ENCODE measurements around the gene AK2. TPM values are rescaled to one million over a fixed set of nuclear protein-coding genes. Genes with fewer than 3 reads are reported as not detected.
A peak's percentile ranks its signal among the peaks of the same experiment; 100 is the strongest.

Gene AK2
- total RNA-seq, 1 donor from 2014 or later: 126 TPM

GRCh38 chr1:32988665-32989064 is 48.0 kb downstream of the AK2 start:
- no peaks in the 10 kb centered on the region for H3K36me3 Mint-ChIP-seq (ENCODE audit: low read depth, unreplicated experiment)
- peak overlapping the region; percentile 17 for H3K4me3 Mint-ChIP-seq (ENCODE audit: unreplicated experiment)
- peak overlapping the region; percentile 25 for H3K4me3 ChIP-seq (ENCODE audit: insufficient read depth, low read depth, low read length)
- H4K20me1 ChIP-seq (ENCODE audit: insufficient read depth, low read length): peaks cover 2% of the 10 kb centered on the region
- no peaks in the 10 kb centered on the region for H3K9me3 ChIP-seq (ENCODE audit: insufficient read depth, low read depth, low read length)
- peaks cover 44% of the 10 kb centered on the region for H3K4me1 ChIP-seq (ENCODE audit: insufficient read depth, low read length)
- H3K27me3 ChIP-seq (ENCODE audit: insufficient read depth, low read length): no peaks in the 10 kb centered on the region
- no peaks in the 10 kb centered on the region for H3K9me3 Mint-ChIP-seq (ENCODE audit: unreplicated experiment)
- H3K79me2 ChIP-seq (ENCODE audit: insufficient read depth, low read length): no peaks in the 10 kb centered on the region
- TF ChIP-seq CTCF (IDR thresholded peaks at IDR 0.05; ENCODE audit: insufficient read depth, low read depth, low read length) (no peak), EZH2 (IDR thresholded peaks at IDR 0.05; ENCODE audit: insufficient read depth, low read length) (no peak)
- no peaks in the 10 kb centered on the region for H3K27me3 Mint-ChIP-seq (ENCODE audit: low read depth, unreplicated experiment)
- DNase-seq (ENCODE audit: low read depth) (peak; percentile 95), FAIRE-seq (no peak)
- peak overlapping the region; percentile 92 for H3K27ac Mint-ChIP-seq (ENCODE audit: unreplicated experiment)
- no peak overlapping the region for H2AFZ ChIP-seq (ENCODE audit: low read depth, low read length)
- H3K9ac ChIP-seq (ENCODE audit: low read length): peak overlapping the region; percentile 80
- peak overlapping the region; percentile 79 for H3K4me2 ChIP-seq (ENCODE audit: low read length)
- no peaks in the 10 kb centered on the region for H3K36me3 ChIP-seq (ENCODE audit: insufficient read depth, low read length)
- peaks cover 38% of the 10 kb centered on the region for H3K4me1 Mint-ChIP-seq (ENCODE audit: low read depth, unreplicated experiment)
- peak overlapping the region; percentile 95 for H3K27ac ChIP-seq (ENCODE audit: low read depth, low read length)

DNA sequence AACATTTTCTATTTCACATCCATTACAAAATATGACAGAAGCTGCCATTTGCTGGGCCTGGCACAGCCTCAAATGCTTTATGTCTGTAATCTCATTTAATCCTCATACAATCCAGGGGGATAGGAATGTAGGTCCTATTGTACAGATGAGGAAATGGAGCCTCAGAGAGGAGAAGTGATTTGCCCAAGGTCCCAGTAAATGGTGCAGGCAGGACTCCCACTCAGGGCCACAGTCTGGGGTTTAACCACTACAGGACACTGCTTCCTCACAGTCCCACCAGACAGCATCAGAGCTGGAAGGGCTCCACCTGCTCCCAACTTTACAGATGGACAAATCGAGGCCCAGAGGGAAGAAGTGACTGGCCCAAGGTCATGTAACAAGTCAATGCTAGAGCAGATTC is 51.5 kb downstream of the AK2 start:
- Histone ChIP-seq H3K4me1 (ENCODE audit: insufficient read depth, low read length) (peaks cover 29% of the 10 kb centered on the region), H3K9ac (ENCODE audit: low read length) (no peak overlapping the region), H3K4me2 (ENCODE audit: low read length) (no peak overlapping the region), H3K4me3 (ENCODE audit: insufficient read depth, low read depth, low read length) (no peak overlapping the region), H2AFZ (ENCODE audit: low read depth, low read length) (no peak overlapping the region), H3K27me3 (ENCODE audit: insufficient read depth, low read length) (no peaks in the 10 kb centered on the region), H3K27ac (ENCODE audit: low read depth, low read length) (no peak overlapping the region), H3K9me3 (ENCODE audit: insufficient read depth, low read depth, low read length) (no peaks in the 10 kb centered on the region), H3K36me3 (ENCODE audit: insufficient read depth, low read length) (no peaks in the 10 kb centered on the region), H3K79me2 (ENCODE audit: insufficient read depth, low read length) (no peaks in the 10 kb centered on the region), H4K20me1 (ENCODE audit: insufficient read depth, low read length) (peaks cover 2% of the 10 kb centered on the region)
- H3K4me1 Mint-ChIP-seq (ENCODE audit: low read depth, unreplicated experiment): peaks cover 24% of the 10 kb centered on the region
- FAIRE-seq (no peak), DNase-seq (ENCODE audit: low read depth) (no peak)
- no peak overlapping the region for H3K4me3 Mint-ChIP-seq (ENCODE audit: unreplicated experiment)
- peaks cover 1% of the 10 kb centered on the region for H3K36me3 Mint-ChIP-seq (ENCODE audit: low read depth, unreplicated experiment)
- no peak for TF ChIP-seq EZH2 (IDR thresholded peaks at IDR 0.05; ENCODE audit: insufficient read depth, low read length)
- TF ChIP-seq CTCF (IDR thresholded peaks at IDR 0.05; ENCODE audit: insufficient read depth, low read depth, low read length): no peak
- no peak overlapping the region for H3K27ac Mint-ChIP-seq (ENCODE audit: unreplicated experiment)
- no peaks in the 10 kb centered on the region for H3K9me3 Mint-ChIP-seq (ENCODE audit: unreplicated experiment)
- no peaks in the 10 kb centered on the region for H3K27me3 Mint-ChIP-seq (ENCODE audit: low read depth, unreplicated experiment)

GRCh38 chr1:32984455-32985171 is 52.1 kb downstream of the AK2 start:
- Mint-ChIP-seq H3K27me3 (ENCODE audit: low read depth, unreplicated experiment) (no peaks in the 10 kb centered on the region), H3K9me3 (ENCODE audit: unreplicated experiment) (no peaks in the 10 kb centered on the region), H3K4me1 (ENCODE audit: low read depth, unreplicated experiment) (peaks cover 19% of the 10 kb centered on the region), H3K27ac (ENCODE audit: unreplicated experiment) (no peak overlapping the region), H3K4me3 (ENCODE audit: unreplicated experiment) (no peak overlapping the region), H3K36me3 (ENCODE audit: low read depth, unreplicated experiment) (peaks cover 1% of the 10 kb centered on the region)
- FAIRE-seq: no peak
- no peak for TF ChIP-seq CTCF (IDR thresholded peaks at IDR 0.05; ENCODE audit: insufficient read depth, low read depth, low read length)
- no peak for TF ChIP-seq EZH2 (IDR thresholded peaks at IDR 0.05; ENCODE audit: insufficient read depth, low read length)
- no peak overlapping the region for H3K4me2 ChIP-seq (ENCODE audit: low read length)
- peaks cover 2% of the 10 kb centered on the region for H4K20me1 ChIP-seq (ENCODE audit: insufficient read depth, low read length)
- DNase-seq (ENCODE audit: low read depth): no peak
- H3K9ac ChIP-seq (ENCODE audit: low read length): no peak overlapping the region
- no peak overlapping the region for H3K4me3 ChIP-seq (ENCODE audit: insufficient read depth, low read depth, low read length)
- no peaks in the 10 kb centered on the region for H3K79me2 ChIP-seq (ENCODE audit: insufficient read depth, low read length)
- H3K27me3 ChIP-seq (ENCODE audit: insufficient read depth, low read length): no peaks in the 10 kb centered on the region
- no peaks in the 10 kb centered on the region for H3K9me3 ChIP-seq (ENCODE audit: insufficient read depth, low read depth, low read length)
- H2AFZ ChIP-seq (ENCODE audit: low read depth, low read length): no peak overlapping the region
- no peak overlapping the region for H3K27ac ChIP-seq (ENCODE audit: low read depth, low read length)
- no peaks in the 10 kb centered on the region for H3K36me3 ChIP-seq (ENCODE audit: insufficient read depth, low read length)
- peaks cover 25% of the 10 kb centered on the region for H3K4me1 ChIP-seq (ENCODE audit: insufficient read depth, low read length)

Data from astrocyte (in vitro differentiated cells and primary cell).